NT2/D1 (cell line): ENCODE results near the gene TYK2.

Source experiments
- SUZ12 ChIP-seq: IDR thresholded peaks from 2 replicates; pipeline ENCODE4 v1.6.1; 2011; ENCODE audit not compliant: insufficient read length, insufficient read depth; ENCODE audit errors: extremely low read depth
- YY1 ChIP-seq: IDR thresholded peaks from 2 replicates; pipeline ENCODE4 v1.6.1; 2011; ENCODE audit not compliant: insufficient read length, insufficient read depth

- TF ChIP-seq YY1 (no peak), SUZ12 (no peak)
These were observed 48.6 kb upstream of the TYK2 start for GRCh38 chr19:10428996-10429381.
